WERI-Rb-1 (cell line): Measurements from ENCODE around the gene RBMS1.

ENCODE experiments used
- DNase-seq: peaks from one replicate; pipeline ENCODE4 v3.0.0-alpha.2; 2020
- H3K27ac ChIP-seq: fragments of 250-450 bp; sonication (Bioruptor Pico); 2 replicates; pipeline ENCODE4 v1.5.1; 2020; ENCODE audit warnings: mild to moderate bottlenecking, moderate library complexity
- H3K27me3 ChIP-seq: fragments of 250-450 bp; sonication (Bioruptor Pico); 2 replicates; pipeline ENCODE4 v1.5.1; 2021; ENCODE audit warnings: mild to moderate bottlenecking, low read depth, moderate library complexity; ENCODE audit not compliant: insufficient read depth, severe bottlenecking
- H3K36me3 ChIP-seq: fragments of 250-450 bp; sonication (Bioruptor Pico); 2 replicates; pipeline ENCODE4 v1.5.1; 2020; ENCODE audit warnings: mild to moderate bottlenecking, moderate library complexity
- H3K4me3 ChIP-seq: 2 replicates; pipeline ENCODE4 v1.5.1; 2011; ENCODE audit warnings: low read depth, mild to moderate bottlenecking, control low read depth, low read length
- H3K9me3 ChIP-seq: fragments of 250-450 bp; sonication (Bioruptor Pico); 2 replicates; pipeline ENCODE4 v1.5.1; 2021; ENCODE audit warnings: mild to moderate bottlenecking, moderate library complexity; ENCODE audit not compliant: severe bottlenecking
- TF ChIP-seq, protein P1 (sequence below): IDR thresholded peaks from 2 replicates; pipeline ENCODE4 v1.5.1; 2011; ENCODE audit warnings: low read depth, mild to moderate bottlenecking, control low read depth, inconsistent platforms, low read length

Gene RBMS1

GRCh38 chr2:160534249-160534648 is 40.6 kb upstream of the RBMS1 start:
- no peaks in the 10 kb centered on the region for H3K36me3 ChIP-seq
- no peaks in the 10 kb centered on the region for H3K27me3 ChIP-seq
- no peak overlapping the region for H3K27ac ChIP-seq
- no peak overlapping the region for H3K4me3 ChIP-seq
- TF ChIP-seq, protein P1, sequence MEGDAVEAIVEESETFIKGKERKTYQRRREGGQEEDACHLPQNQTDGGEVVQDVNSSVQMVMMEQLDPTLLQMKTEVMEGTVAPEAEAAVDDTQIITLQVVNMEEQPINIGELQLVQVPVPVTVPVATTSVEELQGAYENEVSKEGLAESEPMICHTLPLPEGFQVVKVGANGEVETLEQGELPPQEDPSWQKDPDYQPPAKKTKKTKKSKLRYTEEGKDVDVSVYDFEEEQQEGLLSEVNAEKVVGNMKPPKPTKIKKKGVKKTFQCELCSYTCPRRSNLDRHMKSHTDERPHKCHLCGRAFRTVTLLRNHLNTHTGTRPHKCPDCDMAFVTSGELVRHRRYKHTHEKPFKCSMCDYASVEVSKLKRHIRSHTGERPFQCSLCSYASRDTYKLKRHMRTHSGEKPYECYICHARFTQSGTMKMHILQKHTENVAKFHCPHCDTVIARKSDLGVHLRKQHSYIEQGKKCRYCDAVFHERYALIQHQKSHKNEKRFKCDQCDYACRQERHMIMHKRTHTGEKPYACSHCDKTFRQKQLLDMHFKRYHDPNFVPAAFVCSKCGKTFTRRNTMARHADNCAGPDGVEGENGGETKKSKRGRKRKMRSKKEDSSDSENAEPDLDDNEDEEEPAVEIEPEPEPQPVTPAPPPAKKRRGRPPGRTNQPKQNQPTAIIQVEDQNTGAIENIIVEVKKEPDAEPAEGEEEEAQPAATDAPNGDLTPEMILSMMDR = no peak
- DNase-seq = no peak
- no peaks in the 10 kb centered on the region for H3K9me3 ChIP-seq

DNA sequence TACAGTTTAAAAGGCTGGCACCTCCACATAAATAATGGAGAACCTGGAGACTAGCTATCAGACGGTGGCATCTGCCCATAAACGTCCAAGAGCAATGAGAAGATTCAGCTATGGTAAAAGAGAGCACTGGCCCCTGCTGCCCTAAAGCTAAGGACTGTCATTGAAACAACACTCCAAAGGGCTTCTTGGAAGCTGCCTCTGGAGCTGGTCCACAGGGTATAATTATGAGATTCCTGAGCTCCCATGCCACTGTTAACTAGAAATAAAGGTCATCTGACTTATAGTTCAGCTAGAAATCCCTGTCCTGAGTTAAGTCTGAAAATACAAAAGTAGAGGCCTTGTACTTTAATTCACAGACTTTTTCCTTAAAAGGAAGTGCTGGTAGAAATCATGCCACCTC is 39.9 kb upstream of the RBMS1 start:
- Histone ChIP-seq H3K27me3 (no peaks in the 10 kb centered on the region), H3K27ac (no peak overlapping the region), H3K9me3 (no peaks in the 10 kb centered on the region), H3K36me3 (no peaks in the 10 kb centered on the region), H3K4me3 (no peak overlapping the region)
- TF ChIP-seq, protein P1 = no peak
- DNase-seq = no peak

- Histone ChIP-seq H3K27ac (no peak overlapping the region), H3K27me3 (no peaks in the 10 kb centered on the region), H3K36me3 (no peaks in the 10 kb centered on the region), H3K9me3 (no peaks in the 10 kb centered on the region), H3K4me3 (no peak overlapping the region)
- no peak for DNase-seq
- TF ChIP-seq, protein P1 = no peak
These were observed 38.8 kb upstream of the RBMS1 start for GRCh38 chr2:160532388-160532787.

DNA sequence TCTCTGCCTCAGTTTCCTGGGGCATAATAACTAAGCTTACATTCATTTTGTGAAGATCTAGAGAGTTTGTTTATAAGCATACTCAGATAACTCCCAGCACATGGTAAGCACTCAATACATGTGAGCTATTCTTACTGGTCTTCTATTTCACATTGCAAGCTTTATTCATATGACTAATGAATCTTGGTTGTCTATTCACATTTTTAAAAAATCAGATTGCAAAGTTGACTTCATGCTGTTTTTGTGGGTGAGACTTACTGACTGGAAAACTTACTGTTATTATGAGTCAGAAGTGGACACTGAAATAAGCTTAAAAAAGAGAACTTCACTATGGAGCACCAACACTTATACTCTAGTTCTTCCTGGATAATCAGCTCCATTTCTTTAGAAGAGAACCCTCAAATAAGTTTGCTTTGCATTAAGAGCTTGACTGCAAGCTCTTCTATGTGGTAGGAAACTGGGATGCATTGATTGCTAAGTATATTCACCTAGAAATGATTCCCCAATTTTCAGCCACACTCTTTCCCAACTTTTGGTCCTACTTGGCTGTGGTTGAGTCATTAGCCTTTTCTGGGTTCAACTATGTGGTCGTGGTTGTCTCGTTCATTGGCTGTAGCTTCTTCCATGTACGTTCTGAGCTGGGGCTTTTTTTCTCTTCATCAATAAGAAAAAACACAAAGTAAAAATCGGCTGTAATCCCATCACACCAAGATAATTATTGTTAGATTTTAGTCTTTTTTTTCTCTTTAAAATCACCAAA is 29.5 kb upstream of the RBMS1 start:
- no peaks in the 10 kb centered on the region for H3K9me3 ChIP-seq
- H3K36me3 ChIP-seq = no peaks in the 10 kb centered on the region
- no peak overlapping the region for H3K27ac ChIP-seq
- TF ChIP-seq, protein P1 = no peak
- no peak for DNase-seq
- no peaks in the 10 kb centered on the region for H3K27me3 ChIP-seq
- no peak overlapping the region for H3K4me3 ChIP-seq

GRCh38 chr2:160517731-160518130 is 24.1 kb upstream of the RBMS1 start:
- no peak overlapping the region for H3K27ac ChIP-seq
- no peak overlapping the region for H3K4me3 ChIP-seq
- no peaks in the 10 kb centered on the region for H3K27me3 ChIP-seq
- no peaks in the 10 kb centered on the region for H3K9me3 ChIP-seq
- no peaks in the 10 kb centered on the region for H3K36me3 ChIP-seq
- no peak for DNase-seq
- TF ChIP-seq, protein P1 = no peak
